OCI-LY3 (cell line): ENCODE results near the gene RFC4.

Experiments
- H2AFZ ChIP-seq: fragments of 200-600, 300-600 bp; shearing (Covaris generic); 2 replicates; pipeline ENCODE4 v1.6.0; 2014; ENCODE audit warnings: antibody characterized with exemption, low read depth, low read length
- H3K27ac ChIP-seq: fragments of 200-600, 300-600 bp; sonication (generic); 2 replicates; pipeline ENCODE4 v1.5.1; 2014; ENCODE audit warnings: mild to moderate bottlenecking, low read length, moderate library complexity, mixed read lengths
- H3K27me3 ChIP-seq: fragments of 200-600, 300-600 bp; sonication (generic); 2 replicates; pipeline ENCODE4 v1.6.1; 2014; ENCODE audit warnings: low read depth, low read length, mixed read lengths
- H3K36me3 ChIP-seq: fragments of 200-600, 300-600 bp; sonication (generic); replicated peaks from 2 replicates; pipeline ENCODE3; 2014; ENCODE audit warnings: low read depth, low read length, mixed read lengths
- H3K4me1 ChIP-seq: fragments of 300-600, 200-600 bp; sonication (generic); 2 replicates; pipeline ENCODE4 v1.6.1; 2014; ENCODE audit warnings: low read length, mixed read lengths
- H3K4me2 ChIP-seq: fragments of 200-600, 300-600 bp; sonication (generic); 2 replicates; pipeline ENCODE4 v1.6.1; 2014; ENCODE audit warnings: low read length, mixed read lengths
- H3K4me3 ChIP-seq: fragments of 300-600, 200-600 bp; sonication (generic); 2 replicates; pipeline ENCODE4 v1.5.1; 2014; ENCODE audit warnings: antibody characterized with exemption, mild to moderate bottlenecking, low read length, moderate library complexity
- H3K79me2 ChIP-seq: fragments of 300-600, 200-600 bp; shearing (Covaris generic); 2 replicates; pipeline ENCODE4 v1.6.1; 2014; ENCODE audit warnings: mild to moderate bottlenecking, low read length, mixed read lengths
- H3K9ac ChIP-seq: fragments of 300-600, 200-600 bp; shearing (Covaris generic); 2 replicates; pipeline ENCODE4 v1.6.0; 2014; ENCODE audit warnings: mild to moderate bottlenecking, low read length, moderate library complexity
- H3K9me3 ChIP-seq: fragments of 200-600, 300-600 bp; shearing (Covaris generic); 2 replicates; pipeline ENCODE4 v1.6.1; 2014; ENCODE audit warnings: low read length, mixed read lengths; ENCODE audit not compliant: insufficient read depth
- H4K20me1 ChIP-seq: fragments of 200-600, 300-600 bp; sonication (generic); 2 replicates; pipeline ENCODE4 v1.6.1; 2016; ENCODE audit warnings: low read length, mixed read lengths; ENCODE audit not compliant: insufficient read depth
- CTCF ChIP-seq: fragments of 200-600, 300-600 bp; sonication (generic); IDR thresholded peaks from 2 replicates; pipeline ENCODE4 v1.5.1; 2014; ENCODE audit warnings: antibody characterized with exemption, low read length, low read depth
- EZH2phosphoT487 ChIP-seq: fragments of 200-600 bp; shearing (Covaris generic); IDR thresholded peaks from 2 replicates; pipeline ENCODE4 v1.6.1; 2018; ENCODE audit warnings: antibody characterized with exemption, mixed run types, low read depth

The RFC4 gene

DNA sequence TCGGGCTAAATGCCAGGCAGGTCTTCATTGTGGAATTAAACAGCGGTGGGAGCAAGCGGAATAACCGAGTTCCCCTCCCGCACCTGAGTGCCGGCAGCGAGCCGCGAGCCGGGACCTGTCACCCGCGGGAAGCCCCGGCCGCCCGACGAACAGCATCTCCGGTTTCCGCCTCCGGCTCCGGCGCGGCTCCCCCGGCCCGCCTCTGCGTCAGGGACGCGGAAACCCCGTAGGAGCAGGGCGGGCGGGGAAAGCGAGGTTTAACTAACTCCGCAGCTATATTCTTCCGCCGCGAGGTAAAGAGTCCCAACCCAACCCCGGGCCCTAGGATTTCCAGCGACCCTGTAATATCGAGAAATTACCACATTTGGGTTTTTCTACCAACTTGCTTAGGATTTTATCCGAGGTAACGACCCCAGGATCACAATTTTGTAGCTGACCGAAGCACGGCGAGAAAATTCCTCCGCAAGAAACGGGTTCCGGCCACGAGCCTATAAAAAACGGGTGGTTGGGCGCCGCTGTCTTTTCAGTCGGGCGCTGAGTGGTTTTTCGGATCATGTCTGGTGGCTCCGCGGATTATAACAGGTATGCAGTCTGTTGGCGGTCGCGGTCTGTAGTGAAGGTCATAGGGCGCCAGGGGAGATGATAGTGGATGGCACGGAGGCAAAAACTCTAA lies 23.1 kb downstream of the RFC4 start, which contains the start of gene EIF4A2:
Gene EIF4A2, plus strand, starts transcription at position 520 of the 673 bp plus-strand sequence. Its CDS starts 34 bp downstream, at position 554.
- Histone ChIP-seq H3K9me3 (no peaks in the 10 kb centered on the region), H4K20me1 (peaks cover 43% of the 10 kb centered on the region), H2AFZ (peak within 1 kb of the TSS; percentile 93), H3K4me1 (peaks cover 38% of the 10 kb centered on the region), H3K4me3 (peak within 1 kb of the TSS; percentile 94), H3K4me2 (peak within 1 kb of the TSS; percentile 95), H3K79me2 (peaks cover 64% of the 10 kb centered on the region), H3K27me3 (no peaks in the 10 kb centered on the region), H3K27ac (peak within 1 kb of the TSS; percentile 95), H3K9ac (peak within 1 kb of the TSS; percentile 100), H3K36me3 (peaks cover 47% of the 10 kb centered on the region)
- TF ChIP-seq EZH2phosphoT487 (no peak), CTCF (no peak)

DNA sequence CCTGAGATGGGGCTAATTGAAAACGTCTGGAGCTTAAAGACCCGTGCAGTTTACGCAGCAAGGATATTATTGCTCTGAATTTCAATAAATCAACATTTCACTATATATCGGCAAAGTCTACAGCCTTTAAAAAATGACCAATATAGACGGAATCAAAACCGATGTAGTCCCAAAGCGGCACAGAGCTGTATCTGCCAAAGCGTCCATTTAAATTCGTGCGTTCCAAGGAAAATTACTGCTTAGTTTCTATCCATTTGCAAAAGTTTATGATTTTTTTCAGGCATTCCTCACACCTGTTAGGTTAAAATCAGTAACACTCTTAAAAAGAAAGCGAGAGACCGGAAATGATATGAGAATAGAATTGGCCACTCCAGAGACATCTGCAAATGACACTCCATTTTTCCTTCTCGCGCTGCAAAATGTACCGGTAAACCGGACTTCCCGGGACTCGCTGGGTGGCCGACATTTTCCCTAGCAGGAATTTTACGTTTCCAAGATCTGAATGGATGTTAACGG lies 23.7 kb downstream of the RFC4 start:
- TF ChIP-seq EZH2phosphoT487 (no peak), CTCF (no peak)
- Histone ChIP-seq H3K4me3 (peak overlapping the region; percentile 94), H3K4me2 (peak overlapping the region; percentile 95), H3K27ac (peak overlapping the region; percentile 95), H4K20me1 (peaks cover 37% of the 10 kb centered on the region), H3K36me3 (peaks cover 41% of the 10 kb centered on the region), H3K9ac (peak overlapping the region; percentile 100), H3K4me1 (peaks cover 33% of the 10 kb centered on the region), H3K79me2 (peaks cover 58% of the 10 kb centered on the region), H3K9me3 (no peaks in the 10 kb centered on the region), H2AFZ (peak overlapping the region; percentile 90), H3K27me3 (no peaks in the 10 kb centered on the region)

DNA sequence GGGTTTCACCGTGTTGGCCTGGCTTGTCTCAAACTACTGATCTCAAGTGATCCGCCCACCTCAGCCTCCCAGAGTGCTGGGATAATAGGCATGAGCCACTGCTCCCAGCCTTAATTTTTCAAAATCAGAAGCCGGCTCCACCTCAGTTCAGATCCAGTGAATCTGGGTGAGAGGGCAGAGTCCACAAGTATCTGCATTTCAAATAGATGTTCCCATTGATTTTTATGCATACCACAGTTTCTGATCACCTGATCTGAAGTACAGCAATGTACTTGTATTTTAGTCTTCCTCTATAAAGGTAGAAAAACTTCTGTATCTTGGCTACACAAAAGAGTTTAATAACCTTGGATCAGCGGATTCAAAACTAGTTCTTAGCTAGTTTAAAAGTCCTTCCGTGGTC lies 27.1 kb downstream of the RFC4 start:
- Histone ChIP-seq H3K9ac (no peak overlapping the region), H3K4me1 (peaks cover 4% of the 10 kb centered on the region; the same call in 1 of the 2 replicates), H3K27ac (no peak overlapping the region), H3K4me3 (no peak overlapping the region), H2AFZ (no peak overlapping the region), H3K79me2 (peaks cover 24% of the 10 kb centered on the region), H4K20me1 (peaks cover 3% of the 10 kb centered on the region), H3K9me3 (no peaks in the 10 kb centered on the region), H3K27me3 (no peaks in the 10 kb centered on the region), H3K4me2 (no peak overlapping the region), H3K36me3 (peaks cover 7% of the 10 kb centered on the region)
- TF ChIP-seq EZH2phosphoT487 (no peak), CTCF (no peak)

DNA sequence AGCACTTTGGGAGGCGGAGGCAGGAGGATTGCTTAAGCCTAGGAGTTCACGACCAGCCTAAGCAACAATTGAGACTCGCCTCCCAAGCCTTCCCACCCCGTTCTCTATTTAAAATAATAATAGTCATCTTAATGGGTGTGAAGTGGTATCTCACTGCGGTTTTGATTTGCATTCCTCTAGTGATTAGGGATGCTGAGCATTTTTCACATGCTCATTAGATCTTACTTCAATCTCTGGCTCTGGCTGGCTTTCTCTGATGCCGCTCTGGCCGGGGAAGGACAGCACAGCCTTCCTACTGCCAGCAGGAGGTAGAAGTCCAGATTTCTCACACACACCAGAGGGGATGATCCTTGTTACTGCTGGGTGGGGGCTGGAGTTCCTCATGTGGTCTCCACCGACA lies 30.3 kb downstream of the RFC4 start:
- Histone ChIP-seq H3K27ac (no peak overlapping the region), H3K9me3 (no peaks in the 10 kb centered on the region), H3K4me2 (no peak overlapping the region), H3K9ac (no peak overlapping the region), H3K79me2 (no peaks in the 10 kb centered on the region), H3K4me3 (no peak overlapping the region), H3K36me3 (no peaks in the 10 kb centered on the region), H3K27me3 (no peaks in the 10 kb centered on the region), H3K4me1 (peaks cover 15% of the 10 kb centered on the region), H4K20me1 (no peaks in the 10 kb centered on the region), H2AFZ (no peak overlapping the region)
- TF ChIP-seq EZH2phosphoT487, result no peak
- TF ChIP-seq CTCF, result no peak
